Ectodermal cell (in vitro differentiated cells): ENCODE results near the gene NOS1AP.

Experiments used
- H3K27ac ChIP-seq: 2 replicates; pipeline ENCODE4 v1.7.0; 2013; ENCODE audit warnings: mild to moderate bottlenecking, low read depth, low read length; ENCODE audit not compliant: insufficient read depth, poor library complexity, severe bottlenecking
- H3K27me3 ChIP-seq: 2 replicates; pipeline ENCODE4 v1.7.0; 2013; ENCODE audit warnings: mild to moderate bottlenecking, low read length; ENCODE audit not compliant: insufficient read depth, control insufficient read depth, poor library complexity, severe bottlenecking
- H3K36me3 ChIP-seq: one replicate; pipeline ENCODE4 v1.7.0; 2013; ENCODE audit warnings: low read length; ENCODE audit not compliant: control insufficient read depth, insufficient read depth
- H3K4me1 ChIP-seq: one replicate; pipeline ENCODE4 v1.7.0; 2013; ENCODE audit warnings: low read length; ENCODE audit not compliant: control insufficient read depth, insufficient read depth
- H3K4me3 ChIP-seq: 2 replicates; pipeline ENCODE4 v1.7.0; 2013; ENCODE audit warnings: low read depth, low read length, control low read depth; ENCODE audit not compliant: insufficient read depth
- H3K9me3 ChIP-seq: 2 replicates; pipeline ENCODE4 v1.7.0; 2013; ENCODE audit warnings: mild to moderate bottlenecking, low read length, moderate library complexity; ENCODE audit not compliant: control insufficient read depth
- WGBS, 2 experiments: methylation state at CpG; one replicate each; pipeline ENCODE4 v1.1.7; 2013; ENCODE audit warnings: missing lambda C conversion rate in 2 of 2; 5-methylcytosine and 5-hydroxymethylcytosine counted together

Gene NOS1AP

GRCh38 chr1:162383091-162383490, 313.6 kb downstream of the NOS1AP start:
- 94 to 96% methylated on average over 6 of the region's 6 CpGs for WGBS, 2 experiments
- Histone ChIP-seq H3K4me1 (peaks cover 33% of the 10 kb centered on the region), H3K4me3 (no peak overlapping the region)

GRCh38 chr1:162383516-162383915, 314.0 kb downstream of the NOS1AP start:
- Histone ChIP-seq H3K27me3 (no peaks in the 10 kb centered on the region), H3K4me1 (peaks cover 37% of the 10 kb centered on the region), H3K4me3 (no peak overlapping the region), H3K9me3 (no peaks in the 10 kb centered on the region), H3K27ac (no peak overlapping the region), H3K36me3 (peaks cover 6% of the 10 kb centered on the region)
- 78 to 85% methylated on average over 8 of the region's 8 CpGs for WGBS, 2 experiments

More at GRCh38 chr1:162383091-162383490, 313.6 kb downstream of the NOS1AP start:
- no peak overlapping the region for H3K27ac ChIP-seq
- peaks cover 6% of the 10 kb centered on the region for H3K36me3 ChIP-seq
- H3K9me3 ChIP-seq = no peaks in the 10 kb centered on the region
- H3K27me3 ChIP-seq = no peaks in the 10 kb centered on the region

GRCh38 chr1:162384116-162384515, 314.6 kb downstream of the NOS1AP start:
- Histone ChIP-seq H3K27me3 (no peaks in the 10 kb centered on the region), H3K36me3 (peaks cover 6% of the 10 kb centered on the region), H3K4me3 (no peak overlapping the region), H3K9me3 (no peaks in the 10 kb centered on the region), H3K4me1 (peaks cover 42% of the 10 kb centered on the region), H3K27ac (peak overlapping the region; percentile 55)
- 91 to 98% methylated on average over 6 of the region's 6 CpGs for WGBS, 2 experiments

DNA sequence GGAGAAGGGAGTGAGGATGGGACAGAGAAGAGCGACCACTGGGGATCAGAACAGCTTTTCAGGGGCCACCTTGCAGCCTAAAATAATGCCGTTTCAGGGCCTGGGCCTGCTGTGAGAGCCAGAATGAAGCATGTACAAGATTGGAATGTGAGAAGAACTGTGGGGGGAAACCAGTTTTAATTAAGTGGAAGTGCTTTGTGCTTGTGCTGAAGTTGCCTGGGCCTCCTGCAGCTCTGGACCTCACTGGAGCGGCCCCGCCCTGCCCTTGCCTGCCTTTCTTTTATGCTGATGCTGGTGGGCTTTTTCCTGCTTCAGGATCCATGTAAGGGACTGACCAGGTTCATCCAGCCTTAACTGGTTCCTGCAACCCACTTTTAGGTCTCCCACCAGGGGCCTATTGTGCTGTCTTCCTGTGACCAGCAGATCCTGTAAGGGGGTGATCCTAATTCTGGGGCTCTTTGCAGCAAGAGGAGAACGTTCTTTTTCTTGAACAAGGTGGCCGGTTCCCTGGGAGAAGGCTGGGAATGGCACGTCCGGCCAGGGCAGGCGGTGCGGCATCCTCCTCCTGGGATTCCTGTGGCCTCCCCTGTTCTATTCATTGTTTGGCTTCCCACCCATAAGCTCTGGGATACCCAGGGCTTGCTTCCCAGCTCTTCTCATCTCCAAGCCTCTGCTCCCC, 315.2 kb downstream of the NOS1AP start:
- peaks cover 6% of the 10 kb centered on the region for H3K36me3 ChIP-seq
- no peaks in the 10 kb centered on the region for H3K9me3 ChIP-seq
- H3K4me1 ChIP-seq = peaks cover 47% of the 10 kb centered on the region
- H3K27me3 ChIP-seq = no peaks in the 10 kb centered on the region
- peak overlapping the region; percentile 55 for H3K27ac ChIP-seq
- no peak overlapping the region for H3K4me3 ChIP-seq
- 88 to 89% methylated on average over 10 of the region's 10 CpGs for WGBS, 2 experiments

DNA sequence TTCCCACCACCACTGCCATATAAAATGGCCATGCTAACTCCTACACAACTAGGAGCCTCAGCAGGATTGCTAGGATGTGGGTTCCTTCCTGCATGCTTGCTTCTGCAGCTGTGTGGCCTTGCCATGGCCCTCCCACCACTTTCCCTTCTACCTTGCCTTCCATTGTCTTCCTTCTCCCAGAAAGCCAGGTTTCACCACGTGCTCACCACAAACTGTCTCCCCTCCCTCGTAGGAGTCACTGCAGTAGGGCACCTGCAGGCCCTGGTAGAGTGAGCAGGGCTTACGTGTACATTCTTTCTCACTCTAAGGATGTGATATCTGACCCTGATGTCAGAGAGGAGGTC, 315.8 kb downstream of the NOS1AP start:
- 92 to 97% methylated on average over 3 of the region's 3 CpGs for WGBS, 2 experiments
- H3K9me3 ChIP-seq = no peaks in the 10 kb centered on the region
- H3K4me3 ChIP-seq = no peak overlapping the region
- peaks cover 6% of the 10 kb centered on the region for H3K36me3 ChIP-seq
- H3K27me3 ChIP-seq = no peaks in the 10 kb centered on the region
- H3K27ac ChIP-seq = no peak overlapping the region
- peaks cover 53% of the 10 kb centered on the region for H3K4me1 ChIP-seq

DNA sequence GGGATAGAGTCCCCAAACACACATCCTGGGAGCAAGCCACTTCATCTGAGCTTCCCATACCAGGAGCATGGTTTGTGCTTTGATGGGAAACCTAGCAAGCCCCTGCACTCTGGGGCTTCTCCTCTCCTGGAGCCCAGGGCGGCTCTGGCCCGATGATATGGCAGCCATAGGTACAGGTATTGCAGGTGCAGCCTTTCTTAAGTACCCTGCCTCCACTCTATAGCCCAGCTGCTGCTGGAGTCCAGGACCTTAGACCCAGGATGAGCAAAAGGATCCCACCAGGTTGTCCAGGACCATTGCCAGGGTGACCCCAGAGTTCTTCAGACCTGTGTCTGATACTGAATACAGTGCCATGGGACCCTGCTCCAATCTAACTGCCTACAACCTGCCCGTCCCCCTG, 316.2 kb downstream of the NOS1AP start:
- Histone ChIP-seq H3K4me3 (no peak overlapping the region), H3K27ac (no peak overlapping the region), H3K27me3 (no peaks in the 10 kb centered on the region), H3K9me3 (no peaks in the 10 kb centered on the region), H3K36me3 (peaks cover 6% of the 10 kb centered on the region), H3K4me1 (peaks cover 57% of the 10 kb centered on the region)
- WGBS, 2 experiments = 80 to 81% methylated on average over 3 of the region's 3 CpGs

DNA sequence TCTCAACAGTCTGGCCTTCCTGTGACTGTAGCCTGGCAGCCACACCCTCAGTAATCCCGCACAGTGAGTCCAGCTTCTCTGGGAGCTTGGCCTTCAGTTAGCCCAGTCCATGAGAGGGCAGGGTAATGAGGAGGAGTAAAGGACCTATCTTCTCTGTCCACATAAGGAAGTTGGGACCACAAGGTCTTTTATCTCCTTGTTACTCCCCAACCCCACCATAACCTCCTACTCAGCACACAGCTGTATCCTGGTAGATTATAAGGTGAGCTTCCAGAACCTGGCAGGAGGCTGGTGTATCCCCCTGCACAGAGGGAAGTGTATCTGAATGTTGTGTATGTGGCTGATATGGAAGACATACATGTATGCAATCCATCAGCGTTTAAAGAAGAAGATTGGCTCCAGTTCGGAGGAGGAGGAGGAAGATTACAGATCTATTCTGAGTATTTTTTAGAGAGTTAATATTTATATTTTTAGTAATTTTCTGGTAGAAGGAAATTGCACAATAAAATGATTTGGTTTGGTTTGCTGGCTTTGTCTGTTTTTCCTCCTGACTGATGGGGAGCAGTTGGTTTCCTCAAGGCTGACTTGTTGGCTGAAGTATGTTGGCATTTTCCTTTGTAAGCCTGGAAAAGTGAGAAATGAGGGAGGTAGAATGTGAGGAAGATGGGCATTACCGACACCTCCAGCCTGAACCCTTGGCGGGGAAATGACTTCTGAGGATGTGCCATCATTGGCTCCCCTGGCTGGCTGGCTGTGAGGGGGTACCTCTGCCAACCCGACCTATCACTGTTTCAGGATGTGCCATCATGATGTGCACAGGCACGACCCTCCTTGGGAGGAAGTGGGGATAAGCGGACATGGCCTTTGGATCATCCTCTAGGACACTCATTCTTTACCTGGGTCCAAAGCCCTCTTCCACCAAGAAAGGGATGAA, 317.1 kb downstream of the NOS1AP start:
- no peak overlapping the region for H3K4me3 ChIP-seq
- no peaks in the 10 kb centered on the region for H3K27me3 ChIP-seq
- peaks cover 6% of the 10 kb centered on the region for H3K36me3 ChIP-seq
- peaks cover 58% of the 10 kb centered on the region for H3K4me1 ChIP-seq
- no peak overlapping the region for H3K27ac ChIP-seq
- H3K9me3 ChIP-seq = no peaks in the 10 kb centered on the region
- 83 to 86% methylated on average over 8 of the region's 8 CpGs for WGBS, 2 experiments

GRCh38 chr1:162387226-162388082, 318.0 kb downstream of the NOS1AP start:
- Histone ChIP-seq H3K4me1 (peaks cover 58% of the 10 kb centered on the region), H3K27me3 (no peaks in the 10 kb centered on the region), H3K9me3 (no peaks in the 10 kb centered on the region), H3K4me3 (no peak overlapping the region), H3K36me3 (peaks cover 1% of the 10 kb centered on the region), H3K27ac (no peak overlapping the region)
- WGBS, 2 experiments = 89 to 91% methylated on average over 20 of the region's 20 CpGs

DNA sequence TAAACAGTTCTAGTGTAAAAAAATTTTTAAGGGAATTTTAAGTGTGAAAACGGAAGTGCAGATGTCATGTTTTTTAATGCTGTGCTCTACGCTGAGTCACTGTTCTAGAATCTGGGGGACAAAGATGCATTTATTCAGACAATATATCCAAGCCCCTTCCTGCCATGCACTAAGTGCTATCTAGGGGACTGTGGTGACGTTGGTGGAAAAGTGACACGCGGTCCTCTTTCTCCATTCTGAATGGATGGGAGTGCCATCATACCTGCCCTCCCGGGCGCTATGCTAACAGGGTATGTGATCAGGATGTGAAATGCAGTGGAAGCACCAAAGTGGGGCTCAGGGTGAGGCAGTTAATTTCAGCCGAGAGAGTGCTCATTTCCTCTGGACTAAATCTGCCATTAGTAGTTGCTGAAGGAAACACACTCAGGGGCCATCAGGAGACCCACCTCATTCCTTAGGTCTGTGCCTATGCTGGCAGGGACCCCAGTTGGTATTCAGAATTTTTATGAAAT, 318.6 kb downstream of the NOS1AP start:
- Histone ChIP-seq H3K4me1 (peaks cover 55% of the 10 kb centered on the region), H3K4me3 (no peak overlapping the region), H3K9me3 (no peaks in the 10 kb centered on the region), H3K36me3 (no peaks in the 10 kb centered on the region), H3K27me3 (no peaks in the 10 kb centered on the region), H3K27ac (peak overlapping the region; percentile 81)
- WGBS, 2 experiments = 95% methylated on average over 8 of the region's 8 CpGs
